Measurements from ENCODE around the gene POLK.
"Not testable (repeated sequence)": the region's sequence is repeated elsewhere in the genome, so short reads cannot be mapped to it uniquely, and the experiment has no call there.

The POLK gene

GRCh38 chr5:75607341-75607740 is 95.7 kb downstream of the POLK start:
- not testable (repeated sequence) for DNase-seq (ENCODE audit: low read depth in 2 of 3, low spot score in 2 of 3)

DNA sequence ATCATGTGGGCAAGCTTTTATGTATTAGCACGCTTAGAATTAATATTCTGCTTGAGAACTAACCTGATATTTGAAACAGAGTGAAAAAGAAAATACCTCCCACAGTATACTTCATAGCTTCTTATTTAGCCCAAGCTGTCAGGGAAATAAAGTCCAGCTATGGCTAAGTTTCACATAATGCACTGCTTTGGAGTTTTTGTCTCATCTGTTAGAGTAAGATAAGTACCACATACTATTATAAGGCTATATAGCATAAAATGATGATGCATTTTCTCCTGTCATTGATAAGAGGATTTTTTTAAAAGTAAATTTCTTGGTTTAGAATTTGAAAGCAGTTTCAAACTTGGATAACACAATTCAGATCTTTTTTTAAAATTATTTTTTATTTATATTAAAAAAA is 97.2 kb downstream of the POLK start:
- no peak for DNase-seq (ENCODE audit: low read depth in 2 of 3, low spot score in 2 of 3)

GRCh38 chr5:75610201-75610600 is 98.5 kb downstream of the POLK start:
- no peak for DNase-seq (ENCODE audit: low read depth in 2 of 3, low spot score in 2 of 3)

DNA sequence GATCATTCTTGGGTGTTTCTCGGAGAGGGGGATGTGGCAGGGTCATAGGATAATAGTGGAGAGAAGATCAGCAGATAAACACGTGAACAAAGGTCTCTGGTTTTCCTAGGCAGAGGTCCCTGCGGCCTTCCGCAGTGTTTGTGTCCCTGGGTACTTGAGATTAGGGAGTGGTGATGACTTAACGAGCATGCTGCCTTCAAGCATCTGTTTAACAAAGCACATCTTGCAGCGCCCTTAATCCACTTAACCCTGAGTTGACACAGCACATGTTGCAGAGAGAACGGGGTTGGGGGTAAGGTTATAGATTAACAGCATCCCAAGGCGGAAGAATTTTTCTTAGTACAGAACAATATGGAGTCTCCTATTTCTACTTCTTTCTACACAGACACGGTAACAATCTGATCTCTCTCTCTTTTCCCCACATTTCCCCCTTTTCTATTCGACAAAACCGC is 99.2 kb downstream of the POLK start:
- not testable (repeated sequence) for DNase-seq (ENCODE audit: low read depth in 2 of 3, low spot score in 2 of 3)

DNA sequence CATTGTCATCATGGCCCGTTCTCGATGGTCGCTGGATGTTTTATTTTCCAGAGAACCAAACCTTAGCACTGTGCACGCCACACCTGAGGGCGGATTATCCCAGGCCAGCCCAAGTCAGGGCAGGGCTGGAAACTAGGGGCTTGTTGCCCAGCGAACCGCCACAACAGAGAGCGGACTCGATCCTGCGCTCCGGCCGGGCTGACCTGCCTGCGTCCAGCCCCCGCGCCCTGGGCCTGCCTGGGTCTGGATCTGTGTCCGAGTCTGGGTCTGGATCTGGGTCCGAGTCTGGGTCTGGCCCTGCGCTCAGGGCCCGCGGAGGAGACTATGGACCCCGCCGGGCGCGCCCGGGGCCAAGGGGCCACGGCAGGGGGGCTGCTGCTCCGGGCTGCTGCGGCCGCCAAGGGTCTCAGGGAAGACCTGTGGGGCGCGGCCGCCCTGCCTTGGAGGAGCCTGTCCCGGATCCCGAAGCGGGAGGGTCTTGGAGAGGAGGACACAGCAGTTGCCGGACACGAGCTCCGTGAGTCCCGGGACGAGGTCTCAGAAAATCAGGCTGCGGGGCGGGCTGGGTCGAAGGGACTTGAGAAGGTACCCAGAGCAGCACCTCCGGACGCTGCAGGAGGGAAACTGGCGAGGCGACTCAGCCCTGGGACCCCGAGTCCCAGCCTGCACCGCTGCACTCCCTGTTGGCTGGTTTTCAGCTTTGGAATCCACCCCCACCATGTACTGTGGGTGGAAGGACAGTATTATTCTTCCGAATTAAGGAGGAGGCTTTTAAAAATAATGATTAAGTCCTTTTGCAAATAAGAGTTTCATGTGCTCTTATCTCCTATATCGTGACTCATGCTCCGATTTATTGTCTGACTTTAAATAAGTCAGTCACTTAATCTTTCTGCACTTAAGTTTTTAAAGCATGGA is 99.9 kb downstream of the POLK start, which contains the start of gene ANKDD1B:
ANKDD1B (plus strand) TSS at position 143 of the 915 bp plus-strand sequence; CDS start at position 325, 182 bp downstream.
- no peak for DNase-seq (ENCODE audit: low read depth in 2 of 3, low spot score in 2 of 3)

- no peak for DNase-seq (ENCODE audit: low read depth in 2 of 3, low spot score in 2 of 3)
These were observed 100.5 kb downstream of the POLK start for GRCh38 chr5:75612226-75612569.

- no peak for DNase-seq (ENCODE audit: low read depth in 2 of 3, low spot score in 2 of 3)
These were observed 101.2 kb downstream of the POLK start for GRCh38 chr5:75612901-75613300.

DNA sequence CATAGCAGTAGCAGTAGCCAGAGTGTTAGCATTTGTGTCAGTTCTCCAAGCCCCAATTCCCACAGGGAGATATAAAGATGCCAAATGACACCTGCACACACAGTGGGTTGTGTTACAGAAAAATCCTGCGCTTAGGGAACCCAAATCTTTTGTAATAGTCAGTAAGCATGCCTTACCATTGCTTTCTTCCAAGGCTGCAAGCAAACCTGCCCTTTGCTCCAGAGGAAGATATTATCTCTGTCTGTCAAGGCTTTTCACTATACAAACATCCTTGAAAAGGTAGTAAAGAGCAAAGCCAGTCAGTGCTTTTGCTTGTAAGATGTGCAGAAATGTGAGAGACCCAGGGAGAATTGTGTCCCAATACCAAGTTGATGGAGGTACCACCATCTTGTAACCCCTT is 102.5 kb downstream of the POLK start:
- no peak for DNase-seq (ENCODE audit: low read depth in 2 of 3, low spot score in 2 of 3)

DNA sequence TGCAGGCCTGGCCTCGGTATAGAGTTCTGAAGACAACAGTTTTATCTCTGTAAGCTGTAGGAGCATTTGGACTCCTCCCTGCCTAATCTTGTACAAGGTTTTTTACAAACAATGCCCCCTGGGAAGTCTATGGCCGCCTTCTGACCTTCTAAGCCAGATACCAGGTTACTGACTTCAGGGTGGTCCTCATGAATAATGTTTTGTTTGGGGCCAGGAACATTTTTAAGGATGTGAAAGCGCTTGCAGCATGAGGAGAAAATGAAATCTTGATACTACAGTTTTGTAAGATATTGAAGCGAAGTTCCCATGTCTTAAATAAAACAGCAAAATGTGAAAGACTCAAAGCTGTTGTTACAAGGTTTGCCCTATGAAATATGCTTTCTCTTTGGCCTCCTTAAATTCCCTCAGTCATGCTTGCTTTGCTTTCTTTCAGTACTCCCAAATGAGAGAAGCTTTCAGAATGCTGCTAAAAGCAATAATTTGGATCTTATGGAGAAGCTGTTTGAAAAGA is 104.7 kb downstream of the POLK start:
- no peak for DNase-seq (ENCODE audit: low read depth in 2 of 3, low spot score in 2 of 3)

GRCh38 chr5:75616971-75617621 is 105.4 kb downstream of the POLK start:
- no peak for DNase-seq (ENCODE audit: low read depth in 2 of 3, low spot score in 2 of 3)

DNA sequence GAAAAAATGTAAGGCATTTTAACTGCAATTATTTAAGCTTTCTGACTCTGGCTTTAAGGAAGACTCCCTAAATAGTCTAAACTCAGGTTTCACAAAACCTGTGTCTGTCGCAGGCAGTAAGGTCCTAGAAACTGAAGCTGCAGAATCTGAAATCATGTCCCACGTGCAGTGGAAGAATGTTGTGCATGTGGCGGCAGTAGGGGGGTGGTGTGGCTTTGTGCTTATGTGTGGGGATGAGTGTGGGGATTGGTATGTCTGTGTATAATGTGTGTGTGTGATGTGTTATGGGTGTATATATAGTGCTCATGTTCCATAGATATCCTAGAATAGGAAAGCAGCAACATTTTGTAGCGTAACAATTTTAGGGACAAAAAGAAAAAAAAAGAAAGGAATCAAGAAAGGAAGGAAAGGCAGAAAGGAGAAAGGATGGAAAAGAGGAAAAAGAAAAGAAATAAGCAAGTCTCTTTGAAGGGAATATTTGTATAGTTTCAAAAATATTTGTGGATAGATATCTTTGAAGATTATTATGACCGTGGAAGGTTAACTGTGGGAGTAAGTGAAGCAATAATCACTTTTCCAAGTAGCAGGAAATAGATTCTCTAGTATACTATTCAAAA is 106.2 kb downstream of the POLK start:
- DNase-seq (ENCODE audit: low read depth in 2 of 3, low spot score in 2 of 3): no peak

- no peak for DNase-seq (ENCODE audit: low read depth in 2 of 3, low spot score in 2 of 3)
These were observed 108.7 kb downstream of the POLK start for GRCh38 chr5:75620184-75620959.

- DNase-seq (ENCODE audit: low read depth in 2 of 3, low spot score in 2 of 3): no peak
These were observed 110.9 kb downstream of the POLK start for GRCh38 chr5:75622564-75622963.

- no peak for DNase-seq (ENCODE audit: low read depth in 2 of 3, low spot score in 2 of 3)
These were observed 112.2 kb downstream of the POLK start for GRCh38 chr5:75623846-75624245.

- no peak for DNase-seq (ENCODE audit: low read depth in 2 of 3, low spot score in 2 of 3)
These were observed 115.3 kb downstream of the POLK start for GRCh38 chr5:75626959-75627358.

DNA sequence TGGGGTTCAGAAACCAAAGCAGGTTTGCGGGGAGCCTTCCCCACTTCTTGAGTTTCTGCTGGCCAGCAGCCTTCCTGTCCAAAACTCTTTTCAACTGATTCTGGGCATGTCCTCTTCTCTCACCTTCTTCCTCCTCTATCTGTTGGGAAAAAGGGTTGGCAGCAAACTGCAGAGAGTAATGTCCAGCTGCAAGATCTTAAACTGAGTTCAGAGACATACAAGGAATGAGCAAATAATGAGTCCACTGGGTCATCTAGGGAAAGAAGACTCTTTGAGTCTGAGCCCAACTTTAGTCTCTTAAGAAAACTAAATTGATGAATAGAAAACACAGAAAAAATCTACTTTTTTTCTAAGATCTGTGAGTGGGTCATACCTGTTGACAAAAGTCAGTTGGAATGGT is 116.1 kb downstream of the POLK start:
- no peak for DNase-seq (ENCODE audit: low read depth in 2 of 3, low spot score in 2 of 3)

DNA sequence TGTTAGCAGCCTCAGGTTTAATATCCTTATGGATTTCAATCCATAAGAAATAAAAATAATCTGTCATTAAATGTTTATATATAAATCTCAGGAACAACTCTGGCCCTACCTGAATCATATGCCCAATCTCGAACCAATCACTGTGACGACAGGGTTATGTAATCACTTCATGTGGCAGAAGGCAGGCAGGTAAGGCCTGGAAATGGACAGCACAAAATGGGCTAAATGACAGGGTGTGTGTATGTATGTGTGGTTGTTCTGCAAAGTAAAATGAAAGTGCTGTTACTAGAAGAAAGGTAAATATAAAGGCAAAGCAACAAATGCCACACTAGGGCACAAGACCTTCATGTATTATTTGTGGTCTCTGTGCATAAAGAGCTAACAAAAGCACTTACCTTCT is 119.2 kb downstream of the POLK start:
- DNase-seq (ENCODE audit: low read depth in 2 of 3, low spot score in 2 of 3): no peak

GRCh38 chr5:75632321-75632720 is 120.6 kb downstream of the POLK start:
- no peak for DNase-seq (ENCODE audit: low read depth in 2 of 3, low spot score in 2 of 3)

DNA sequence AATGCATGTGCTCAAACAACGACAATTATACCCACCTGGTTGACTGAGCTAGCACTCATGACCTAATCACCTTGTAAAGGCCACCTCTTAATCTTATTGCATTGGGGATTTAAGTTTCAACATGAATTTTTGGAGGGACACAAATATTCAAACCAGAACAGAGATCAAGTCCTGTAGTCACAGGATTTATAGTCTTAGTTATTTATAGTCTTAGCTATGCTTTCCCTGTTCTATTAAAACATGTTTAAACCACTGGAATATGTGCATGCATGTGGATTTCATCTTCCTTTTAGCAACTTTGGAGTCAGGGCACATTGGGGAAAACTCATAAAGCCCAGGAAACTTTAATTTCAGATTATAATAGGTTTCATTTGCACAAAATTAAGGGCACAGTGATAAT is 126.3 kb downstream of the POLK start:
- DNase-seq (ENCODE audit: low read depth in 2 of 3, low spot score in 2 of 3): no peak

- no peak for DNase-seq (ENCODE audit: low read depth in 2 of 3, low spot score in 2 of 3)
These were observed 128.0 kb downstream of the POLK start for GRCh38 chr5:75639535-75640311.
